AG10803 (cell line): ENCODE measurements around the gene CCDC97.

Experiments
- DNase-seq: peaks from one replicate; pipeline ENCODE4 v3.0.0; 2010; ENCODE audit warnings: low read depth
- H3K4me3 ChIP-seq: 2 replicates; pipeline ENCODE4 v1.5.1; 2011; ENCODE audit warnings: mild to moderate bottlenecking, low read length, control low read depth
- CTCF ChIP-seq: conservative IDR thresholded peaks from 2 replicates; pipeline ENCODE4 v1.5.1; 2011; ENCODE audit warnings: mild to moderate bottlenecking, low read length, control low read depth, inconsistent platforms

The CCDC97 gene

GRCh38 chr19:41324921-41325639, 15.1 kb downstream of the CCDC97 start:
- peak; percentile 78 for DNase-seq
- TF ChIP-seq CTCF, result no peak

DNA sequence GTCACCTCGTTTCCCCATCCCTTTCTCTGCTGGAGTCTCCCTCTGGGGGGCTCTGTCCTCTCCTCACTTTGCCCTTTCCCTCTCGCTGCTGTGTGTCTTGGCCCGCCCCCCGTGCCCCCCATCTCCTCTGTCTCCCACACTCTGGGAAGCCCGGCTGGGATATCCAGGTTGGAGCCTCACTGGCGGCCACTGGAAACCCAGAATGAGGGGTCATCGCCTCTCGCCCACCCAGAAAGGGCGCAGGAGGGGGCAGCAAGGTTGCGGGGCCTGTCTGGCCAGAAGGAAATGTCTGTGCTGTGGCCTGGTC, 15.6 kb downstream of the CCDC97 start:
- H3K4me3 ChIP-seq, result peak overlapping the region; percentile 13
- DNase-seq, result no peak
- TF ChIP-seq CTCF, result no peak

More at GRCh38 chr19:41324921-41325639, 15.1 kb downstream of the CCDC97 start:
- peak overlapping the region; percentile 38 for H3K4me3 ChIP-seq

DNA sequence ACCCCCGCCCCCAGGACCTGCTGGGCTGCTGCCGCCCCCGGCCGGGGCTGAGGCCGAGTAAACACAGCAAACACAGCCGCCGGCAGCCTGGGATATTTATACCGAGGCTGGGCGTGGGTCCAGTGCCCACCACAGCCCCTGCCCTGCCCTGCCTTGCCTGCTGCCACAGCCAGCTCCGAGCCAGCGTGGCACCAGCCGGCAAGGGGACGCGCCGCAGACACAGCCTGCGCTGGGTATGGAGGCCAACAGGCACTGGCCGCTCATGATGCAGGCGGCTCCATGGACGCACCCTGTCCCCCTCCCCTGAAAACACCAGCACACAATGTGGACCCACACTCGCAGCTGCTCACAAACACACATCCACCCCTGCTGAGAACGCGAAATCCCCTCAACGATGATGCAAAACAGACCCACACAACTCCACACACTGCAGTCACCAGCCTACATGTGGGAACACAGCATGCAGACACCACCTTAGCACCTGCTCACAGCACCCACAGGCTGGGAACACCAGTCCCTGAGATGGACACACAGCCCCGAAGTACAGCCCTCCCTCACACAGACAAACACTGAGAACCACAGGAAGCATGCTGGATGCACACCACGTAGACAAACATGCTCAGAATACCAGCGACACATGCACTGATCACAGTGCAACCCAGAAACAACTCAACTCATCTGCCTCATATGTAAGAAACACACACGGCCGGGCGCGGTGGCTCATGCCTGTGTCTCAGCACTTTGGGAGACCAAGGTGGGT, 16.2 kb downstream of the CCDC97 start:
- peak overlapping the region; percentile 13 for H3K4me3 ChIP-seq
- TF ChIP-seq CTCF, result no peak
- DNase-seq, result peak; percentile 85

DNA sequence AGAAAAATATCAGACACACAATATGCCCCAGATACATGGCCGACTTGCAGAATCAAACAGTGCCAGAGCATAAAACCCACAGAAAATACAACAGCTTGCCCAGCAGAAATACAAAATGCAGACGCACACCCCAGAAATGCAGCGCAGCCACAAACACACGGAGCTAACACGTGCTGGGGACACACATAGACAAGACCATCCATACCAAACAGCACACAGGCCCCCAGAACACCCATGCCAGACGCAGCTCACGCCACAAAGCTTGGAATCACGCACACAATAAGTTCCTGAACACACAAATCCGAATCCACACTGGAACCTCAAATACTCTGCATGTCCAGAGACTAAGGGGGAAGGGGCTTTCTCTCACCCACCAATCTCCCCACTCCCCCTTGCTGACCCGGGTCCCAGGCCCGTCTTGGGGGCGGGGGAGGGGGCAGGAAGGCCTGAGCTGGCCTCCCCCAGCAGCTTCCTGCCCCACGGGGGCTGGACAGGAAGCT, 17.2 kb downstream of the CCDC97 start:
- TF ChIP-seq CTCF, result no peak
- DNase-seq, result no peak
- H3K4me3 ChIP-seq, result no peak overlapping the region

DNA sequence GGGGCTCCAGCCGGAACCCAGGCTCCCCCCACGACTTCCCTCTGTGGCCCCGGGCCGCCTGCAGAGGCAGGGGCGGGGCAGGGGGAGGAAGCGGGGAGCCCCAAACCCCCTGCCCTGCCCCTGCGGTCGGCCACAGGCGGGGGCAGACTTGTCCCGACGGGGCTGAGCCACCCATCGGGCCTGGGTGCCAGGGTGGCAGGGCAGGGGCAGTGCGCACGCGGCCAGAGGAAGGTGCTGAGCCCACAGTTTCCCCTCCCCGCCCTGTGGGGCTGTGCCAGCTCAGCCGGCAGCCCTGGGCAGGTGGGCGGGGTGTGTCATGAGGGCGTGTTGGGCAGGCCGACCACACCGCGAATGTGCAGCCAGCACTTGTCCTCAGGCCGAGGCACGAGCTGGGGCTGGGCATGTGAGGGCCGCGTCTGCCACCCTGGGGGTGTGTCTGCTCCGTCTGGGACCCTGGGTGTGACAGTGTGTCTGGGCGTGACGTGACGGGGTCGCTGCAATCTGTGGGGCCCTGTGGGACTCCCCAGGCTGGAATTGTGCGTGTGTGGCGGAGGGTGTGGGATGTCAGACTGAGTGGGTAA, 17.7 kb downstream of the CCDC97 start:
- no peak overlapping the region for H3K4me3 ChIP-seq
- TF ChIP-seq CTCF, result no peak
- DNase-seq, result no peak

- no peak for DNase-seq
- no peak for TF ChIP-seq CTCF
- no peak overlapping the region for H3K4me3 ChIP-seq
Measured at GRCh38 chr19:41328157-41328841, 18.3 kb downstream of the CCDC97 start.
